Neural crest cell (in vitro differentiated cells): ENCODE measurements around the gene LRRTM2. TPM values are rescaled to one million over a fixed set of nuclear protein-coding genes. Genes with fewer than 3 reads are reported as not detected.

Experiments
- DNase-seq: peaks from one replicate; pipeline ENCODE4 v3.0.0; 2021; ENCODE audit warnings: low read depth, mixed read lengths, low spot score
- H3K27ac Mint-ChIP-seq: one replicate; pipeline ENCODE4 v1.8.0; 2021; ENCODE audit warnings: mild to moderate bottlenecking, mixed read lengths; ENCODE audit not compliant: unreplicated experiment
- H3K27me3 Mint-ChIP-seq: 2 replicates; pipeline ENCODE4 v1.8.0; 2021; ENCODE audit warnings: low read depth, mild to moderate bottlenecking, mixed read lengths
- H3K36me3 Mint-ChIP-seq: 2 replicates; pipeline ENCODE4 v1.8.0; 2021; ENCODE audit warnings: low read depth, mild to moderate bottlenecking, mixed read lengths
- H3K4me1 Mint-ChIP-seq: 2 replicates; pipeline ENCODE4 v1.8.0; 2021; ENCODE audit warnings: mixed read lengths
- H3K4me3 Mint-ChIP-seq: one replicate; pipeline ENCODE4 v1.8.0; 2021; ENCODE audit warnings: mild to moderate bottlenecking, mixed read lengths
- H3K9me3 Mint-ChIP-seq: 2 replicates; pipeline ENCODE4 v1.8.0; 2021; ENCODE audit warnings: mixed read lengths
- total RNA-seq: library from RNA; stranded (reverse); gene quantifications from 2 replicates; pipeline ENCODE4 v1.2.1, GENCODE V29; 2021
- TF ChIP-seq, protein P1 (sequence below): fragments of 200-600 bp; sonication (generic); conservative IDR thresholded peaks from 2 replicates; pipeline ENCODE4 v1.5.0; 2021; ENCODE audit warnings: antibody characterized with exemption, mild to moderate bottlenecking

The LRRTM2 gene
- total RNA-seq, 1 donor from 2014 or later, result 0.84 TPM

DNA sequence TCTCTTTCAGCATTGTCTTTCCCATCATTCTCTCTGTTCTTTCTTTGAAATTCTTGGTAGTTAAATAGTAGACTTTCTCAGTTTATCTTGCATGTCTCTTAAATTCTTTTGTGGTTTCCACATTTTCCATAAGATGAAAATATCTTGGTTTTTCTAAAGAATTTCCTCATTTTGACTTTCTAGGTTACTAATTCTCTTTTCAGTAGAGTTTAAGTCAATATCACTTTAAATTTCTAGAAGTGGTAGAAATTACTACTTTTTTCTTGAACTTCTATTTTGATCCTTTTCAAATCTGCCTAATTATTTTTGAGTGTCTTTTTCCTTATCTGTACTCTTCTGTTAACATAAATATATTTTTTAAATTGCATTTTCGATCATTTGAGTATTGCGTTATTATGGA lies 23.6 kb upstream of the LRRTM2 start:
- TF ChIP-seq, protein P1, sequence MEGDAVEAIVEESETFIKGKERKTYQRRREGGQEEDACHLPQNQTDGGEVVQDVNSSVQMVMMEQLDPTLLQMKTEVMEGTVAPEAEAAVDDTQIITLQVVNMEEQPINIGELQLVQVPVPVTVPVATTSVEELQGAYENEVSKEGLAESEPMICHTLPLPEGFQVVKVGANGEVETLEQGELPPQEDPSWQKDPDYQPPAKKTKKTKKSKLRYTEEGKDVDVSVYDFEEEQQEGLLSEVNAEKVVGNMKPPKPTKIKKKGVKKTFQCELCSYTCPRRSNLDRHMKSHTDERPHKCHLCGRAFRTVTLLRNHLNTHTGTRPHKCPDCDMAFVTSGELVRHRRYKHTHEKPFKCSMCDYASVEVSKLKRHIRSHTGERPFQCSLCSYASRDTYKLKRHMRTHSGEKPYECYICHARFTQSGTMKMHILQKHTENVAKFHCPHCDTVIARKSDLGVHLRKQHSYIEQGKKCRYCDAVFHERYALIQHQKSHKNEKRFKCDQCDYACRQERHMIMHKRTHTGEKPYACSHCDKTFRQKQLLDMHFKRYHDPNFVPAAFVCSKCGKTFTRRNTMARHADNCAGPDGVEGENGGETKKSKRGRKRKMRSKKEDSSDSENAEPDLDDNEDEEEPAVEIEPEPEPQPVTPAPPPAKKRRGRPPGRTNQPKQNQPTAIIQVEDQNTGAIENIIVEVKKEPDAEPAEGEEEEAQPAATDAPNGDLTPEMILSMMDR, result no peak
- H3K27ac Mint-ChIP-seq, result no peak overlapping the region
- peaks cover 28% of the 10 kb centered on the region for H3K36me3 Mint-ChIP-seq

DNA sequence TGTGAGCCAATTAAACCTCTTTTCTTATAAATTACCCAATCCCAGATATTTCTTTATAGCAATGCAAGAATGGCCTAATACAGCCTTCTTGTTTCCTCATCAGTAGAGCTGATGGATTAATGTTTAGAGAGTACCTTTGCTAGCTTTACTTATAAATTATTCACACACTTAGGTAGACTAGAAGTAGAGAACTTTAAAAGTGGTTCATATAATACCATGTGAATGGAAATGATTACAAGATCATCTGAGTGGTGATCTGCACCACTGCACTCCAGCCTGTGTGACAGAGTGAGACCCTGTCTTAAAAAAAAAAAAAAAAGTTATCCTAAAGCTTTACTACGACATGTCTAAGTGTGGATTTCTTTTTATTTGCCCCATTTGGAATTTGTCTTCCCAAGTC lies 23.2 kb upstream of the LRRTM2 start:
- Mint-ChIP-seq H3K9me3 (peaks cover 3% of the 10 kb centered on the region), H3K27ac (no peak overlapping the region), H3K4me1 (peaks cover 6% of the 10 kb centered on the region), H3K27me3 (no peaks in the 10 kb centered on the region), H3K36me3 (peaks cover 27% of the 10 kb centered on the region), H3K4me3 (no peak overlapping the region)
- TF ChIP-seq, protein P1, result no peak
- DNase-seq, result no peak

More for the DNA sequence above, 23.6 kb upstream of the LRRTM2 start:
- H3K27me3 Mint-ChIP-seq, result no peaks in the 10 kb centered on the region
- H3K4me3 Mint-ChIP-seq, result no peak overlapping the region
- DNase-seq, result no peak
- peaks cover 6% of the 10 kb centered on the region for H3K4me1 Mint-ChIP-seq
- peaks cover 3% of the 10 kb centered on the region for H3K9me3 Mint-ChIP-seq

DNA sequence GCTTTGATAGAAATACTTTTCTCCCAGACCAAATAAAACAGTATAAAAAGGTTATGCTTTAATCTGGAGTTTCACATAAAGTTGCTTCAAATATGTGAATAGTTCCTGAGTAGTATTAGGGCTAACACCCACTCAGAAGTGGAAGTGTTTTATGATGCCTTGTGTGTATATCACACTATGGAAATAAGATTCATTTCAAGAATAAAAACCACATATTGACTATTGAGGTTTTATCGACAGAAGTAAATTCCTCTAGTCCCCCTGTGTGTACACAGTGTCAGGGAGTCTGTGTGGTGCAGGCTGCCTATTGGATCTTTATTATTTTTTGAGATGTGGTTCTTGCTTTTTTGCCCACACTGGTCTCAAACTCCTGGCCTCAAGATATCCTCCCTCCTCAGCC lies 20.8 kb upstream of the LRRTM2 start:
- TF ChIP-seq, protein P1, result no peak
- Mint-ChIP-seq H3K27me3 (no peaks in the 10 kb centered on the region), H3K36me3 (peaks cover 23% of the 10 kb centered on the region), H3K9me3 (peaks cover 3% of the 10 kb centered on the region), H3K4me3 (no peak overlapping the region), H3K4me1 (no peaks in the 10 kb centered on the region), H3K27ac (no peak overlapping the region)
- DNase-seq, result no peak

DNA sequence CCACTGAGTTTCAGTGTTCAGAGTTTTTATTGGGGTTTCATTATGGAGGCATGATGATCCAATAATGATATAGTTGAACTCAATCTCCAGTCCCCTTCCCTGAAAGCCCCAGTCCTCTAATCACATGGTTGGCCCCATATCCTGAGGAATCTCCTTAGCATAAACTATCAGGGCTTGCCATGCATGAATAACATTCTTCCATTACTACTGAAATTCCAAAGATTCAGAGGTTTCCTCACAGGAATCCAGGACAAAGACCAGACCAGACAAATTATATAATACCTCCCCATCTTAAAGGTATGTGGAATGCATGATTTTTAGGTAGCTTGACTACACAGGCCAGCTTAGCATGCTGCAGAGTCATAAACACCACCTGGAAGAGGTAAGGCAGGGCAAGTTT lies 15.5 kb upstream of the LRRTM2 start:
- Mint-ChIP-seq H3K9me3 (peaks cover 8% of the 10 kb centered on the region), H3K4me3 (no peak overlapping the region), H3K27ac (no peak overlapping the region), H3K4me1 (no peaks in the 10 kb centered on the region), H3K36me3 (peaks cover 44% of the 10 kb centered on the region), H3K27me3 (no peaks in the 10 kb centered on the region)
- TF ChIP-seq, protein P1, result no peak
- DNase-seq, result no peak

DNA sequence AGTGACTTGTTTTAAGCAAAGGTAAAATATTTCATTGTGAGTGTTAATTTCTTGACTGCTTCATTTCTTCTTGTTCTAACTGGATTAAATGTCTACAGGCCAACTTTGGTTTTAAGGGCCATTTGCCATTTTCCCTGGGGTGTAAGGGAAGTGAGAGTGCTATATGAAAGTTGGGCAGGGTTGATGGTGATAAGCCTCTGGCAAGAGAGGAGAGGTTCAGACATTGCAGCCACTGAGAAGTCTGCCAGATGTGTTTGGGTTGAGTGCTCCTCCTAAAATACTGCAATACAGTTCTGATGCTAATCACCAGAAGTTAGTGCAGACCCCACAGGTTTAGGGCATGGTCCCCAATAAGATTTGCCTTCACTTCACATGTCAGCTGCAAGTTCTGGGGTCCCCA lies 14.9 kb upstream of the LRRTM2 start:
- no peak for DNase-seq
- no peaks in the 10 kb centered on the region for H3K27me3 Mint-ChIP-seq
- peaks cover 44% of the 10 kb centered on the region for H3K36me3 Mint-ChIP-seq
- H3K4me1 Mint-ChIP-seq, result peaks cover 6% of the 10 kb centered on the region
- H3K9me3 Mint-ChIP-seq, result peaks cover 8% of the 10 kb centered on the region
- TF ChIP-seq, protein P1, result no peak
- no peak overlapping the region for H3K27ac Mint-ChIP-seq
- no peak overlapping the region for H3K4me3 Mint-ChIP-seq

DNA sequence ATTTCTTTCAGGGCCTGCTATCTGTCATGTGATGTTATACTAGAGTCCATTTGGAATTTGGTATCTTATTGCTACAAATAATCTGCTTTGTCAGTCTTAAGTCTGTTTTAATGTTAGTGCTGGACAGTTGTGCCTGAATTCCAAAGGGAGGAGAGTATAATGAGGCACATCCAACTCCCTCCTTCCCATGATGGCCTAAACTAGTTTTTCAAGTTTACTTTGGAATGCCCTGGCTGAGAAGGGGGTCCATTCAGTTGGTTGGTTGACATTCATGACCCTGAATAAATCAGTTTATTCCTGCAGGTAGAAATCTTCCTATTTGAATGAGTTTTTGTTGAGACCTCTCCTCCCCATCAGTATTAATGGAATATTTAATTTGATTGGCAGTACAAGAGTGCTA lies 9.4 kb upstream of the LRRTM2 start:
- Mint-ChIP-seq H3K27ac (no peak overlapping the region), H3K4me3 (no peak overlapping the region), H3K9me3 (peaks cover under 1% of the 10 kb centered on the region), H3K4me1 (peaks cover 19% of the 10 kb centered on the region), H3K27me3 (no peaks in the 10 kb centered on the region), H3K36me3 (peaks cover 29% of the 10 kb centered on the region)
- TF ChIP-seq, protein P1, result no peak
- no peak for DNase-seq
